GM12872 (cell line): ENCODE measurements around the gene GLI2.

Source experiments
- CTCF ChIP-seq: IDR thresholded peaks from 3 replicates; pipeline ENCODE4 v1.5.1; 2011; ENCODE audit warnings: low read depth, mild to moderate bottlenecking, low read length, moderate library complexity; ENCODE audit not compliant: insufficient read depth

The GLI2 gene

GRCh38 chr2:120702801-120703200 lies 32.9 kb upstream of the GLI2 start:
- TF ChIP-seq CTCF, result no peak

GRCh38 chr2:120703330-120703994 lies 32.2 kb upstream of the GLI2 start:
- no peak for TF ChIP-seq CTCF

GRCh38 chr2:120704696-120705095 lies 31.0 kb upstream of the GLI2 start:
- TF ChIP-seq CTCF, result no peak

- no peak for TF ChIP-seq CTCF
Observed at GRCh38 chr2:120707816-120708215, 27.9 kb upstream of the GLI2 start.

- TF ChIP-seq CTCF, result no peak
Observed at GRCh38 chr2:120708944-120709607, 26.6 kb upstream of the GLI2 start.

GRCh38 chr2:120709608-120710041 lies 26.0 kb upstream of the GLI2 start:
- no peak for TF ChIP-seq CTCF

- no peak for TF ChIP-seq CTCF
Observed at GRCh38 chr2:120710256-120710655, 25.4 kb upstream of the GLI2 start.
